OCI-LY7 (cell line): ENCODE results near the gene RPS19BP1.

Experiments
- EZH2phosphoT487 ChIP-seq: fragments of 200-600 bp; sonication (generic); IDR thresholded peaks from 2 replicates; pipeline ENCODE4 v1.6.1; 2018; ENCODE audit warnings: low read depth, borderline replicate concordance, mild to moderate bottlenecking, mixed run types, antibody characterized with exemption, low read length, moderate library complexity, mixed read lengths
- TF ChIP-seq, protein P1 (sequence below): fragments of 200-600 bp; sonication (generic); conservative IDR thresholded peaks from 2 replicates; pipeline ENCODE4 v1.5.1; 2014; ENCODE audit warnings: mild to moderate bottlenecking, antibody characterized with exemption, low read length, moderate library complexity, mixed read lengths

- TF ChIP-seq, protein P1, sequence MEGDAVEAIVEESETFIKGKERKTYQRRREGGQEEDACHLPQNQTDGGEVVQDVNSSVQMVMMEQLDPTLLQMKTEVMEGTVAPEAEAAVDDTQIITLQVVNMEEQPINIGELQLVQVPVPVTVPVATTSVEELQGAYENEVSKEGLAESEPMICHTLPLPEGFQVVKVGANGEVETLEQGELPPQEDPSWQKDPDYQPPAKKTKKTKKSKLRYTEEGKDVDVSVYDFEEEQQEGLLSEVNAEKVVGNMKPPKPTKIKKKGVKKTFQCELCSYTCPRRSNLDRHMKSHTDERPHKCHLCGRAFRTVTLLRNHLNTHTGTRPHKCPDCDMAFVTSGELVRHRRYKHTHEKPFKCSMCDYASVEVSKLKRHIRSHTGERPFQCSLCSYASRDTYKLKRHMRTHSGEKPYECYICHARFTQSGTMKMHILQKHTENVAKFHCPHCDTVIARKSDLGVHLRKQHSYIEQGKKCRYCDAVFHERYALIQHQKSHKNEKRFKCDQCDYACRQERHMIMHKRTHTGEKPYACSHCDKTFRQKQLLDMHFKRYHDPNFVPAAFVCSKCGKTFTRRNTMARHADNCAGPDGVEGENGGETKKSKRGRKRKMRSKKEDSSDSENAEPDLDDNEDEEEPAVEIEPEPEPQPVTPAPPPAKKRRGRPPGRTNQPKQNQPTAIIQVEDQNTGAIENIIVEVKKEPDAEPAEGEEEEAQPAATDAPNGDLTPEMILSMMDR: peak; percentile 93
- no peak for TF ChIP-seq EZH2phosphoT487
These were observed 36.3 kb downstream of the RPS19BP1 start for GRCh38 chr22:39496131-39496838.
